Liver (tissue), 9 donors: ENCODE measurements around the gene SCGB1D4. TPM values are rescaled to one million over a fixed set of nuclear protein-coding genes. Genes with fewer than 3 reads are reported as not detected.
A peak's percentile ranks its signal among the peaks of the same experiment; 100 is the strongest.

Source experiments
- DNase-seq: peaks from one replicate; pipeline ENCODE4 v3.0.0-alpha.2; 2017; ENCODE audit warnings: low spot score
- H3K27ac ChIP-seq, 2 donors: one replicate each; pipeline ENCODE4 v1.7.0; 2013; ENCODE audit warnings: inconsistent platforms in 2 of 2, low read length in 2 of 2, control low read depth in 1 of 2, low read depth in 1 of 2, mild to moderate bottlenecking in 1 of 2
- H3K27me3 ChIP-seq, 4 donors: one replicate each; pipeline versions ENCODE4 v1.6.1 to v1.7.0; 2013; ENCODE audit warnings: low read length in 3 of 4, inconsistent platforms in 1 of 4, mild to moderate bottlenecking in 1 of 4, moderate library complexity in 1 of 4; ENCODE audit not compliant: control insufficient read depth in 4 of 4, insufficient read depth in 4 of 4
- H3K36me3 ChIP-seq, 4 donors: one replicate each; pipeline versions ENCODE4 v1.6.1 to v1.7.0; 2013; ENCODE audit warnings: low read length in 3 of 4, mild to moderate bottlenecking in 3 of 4, low read depth in 1 of 4, moderate library complexity in 1 of 4; ENCODE audit not compliant: control insufficient read depth in 4 of 4, insufficient read depth in 3 of 4
- H3K4me1 ChIP-seq, 4 donors: one replicate each; pipeline versions ENCODE4 v1.6.1 to v1.7.0; 2013; ENCODE audit warnings: low read length in 3 of 4, mild to moderate bottlenecking in 3 of 4, moderate library complexity in 1 of 4; ENCODE audit not compliant: control insufficient read depth in 4 of 4, insufficient read depth in 4 of 4
- H3K4me3 ChIP-seq, 3 donors: one replicate each; pipeline versions ENCODE4 v1.6.1 to v1.7.0; 2013; ENCODE audit warnings: low read length in 3 of 3, control low read depth in 1 of 3, low read depth in 1 of 3, mild to moderate bottlenecking in 1 of 3
- H3K9ac ChIP-seq, 2 donors: one replicate each; pipeline ENCODE4 v1.7.0; 2013; ENCODE audit warnings: low read length in 2 of 2, mild to moderate bottlenecking in 2 of 2, moderate library complexity in 2 of 2, control low read depth in 1 of 2, low read depth in 1 of 2
- H3K9me3 ChIP-seq, 4 donors: one replicate each; pipeline versions ENCODE4 v1.6.1 to v1.7.0; 2013; ENCODE audit warnings: low read length in 3 of 4; ENCODE audit not compliant: control insufficient read depth in 4 of 4
- EGR1 ChIP-seq, 2 donors: IDR thresholded peaks; 2 replicates each; pipeline ENCODE4 v1.6.1; 2016 to 2018; ENCODE audit warnings: antibody characterized with exemption in 2 of 2, low read depth in 2 of 2
- FOXA1 ChIP-seq: IDR thresholded peaks from 2 replicates; pipeline ENCODE4 v1.6.1; 2016; ENCODE audit warnings: antibody characterized with exemption
- GABPA ChIP-seq, 2 donors: IDR thresholded peaks in 1 of 2; conservative IDR thresholded peaks in 1 of 2; 2 replicates each; pipeline ENCODE4 v1.6.1; 2016; ENCODE audit warnings: antibody characterized with exemption in 2 of 2, mild to moderate bottlenecking in 1 of 2, moderate library complexity in 1 of 2
- HNF4G ChIP-seq: IDR thresholded peaks from 2 replicates; pipeline ENCODE4 v1.6.1; 2016; ENCODE audit warnings: antibody characterized with exemption
- NR2F2 ChIP-seq: IDR thresholded peaks from 2 replicates; pipeline ENCODE4 v1.6.1; 2016; ENCODE audit warnings: antibody characterized with exemption
- RAD21 ChIP-seq, 2 donors: IDR thresholded peaks; 2 replicates each; pipeline ENCODE4 v1.6.1; 2016; ENCODE audit warnings: antibody characterized with exemption in 2 of 2, mild to moderate bottlenecking in 2 of 2
- YY1 ChIP-seq: IDR thresholded peaks from 2 replicates; pipeline ENCODE4 v1.6.1; 2016; ENCODE audit warnings: antibody characterized with exemption, mild to moderate bottlenecking
- WGBS: extraction: QIAGEN DNeasy Blood & Tissue Kit; methylation state at CpG from one replicate; pipeline ENCODE4 v1.1.7; 2013; 5-methylcytosine and 5-hydroxymethylcytosine counted together
- polyA plus RNA-seq, 2 donors: library from polyadenylated mRNA; stranded (reverse) in 1 of 2; unstranded in 1 of 2; fragments of 200-250 nt in 1 of 2; fragments of >200 nt in 1 of 2; fragmentation: Nextera tagmentation in 1 of 2; extraction: Ambion mirVana in 1 of 2; gene quantifications; one replicate each; pipeline versions ENCODE4 v1.2.1 to v1.2.3, GENCODE V29; 2013 to 2015
- total RNA-seq, 2 donors: library from RNA; depleted of rRNA; stranded (reverse); fragments of >200 nt; gene quantifications; one replicate each; pipeline ENCODE4 v1.2.3, GENCODE V29; 2014
- TF ChIP-seq, protein P1 (sequence below): IDR thresholded peaks from 2 replicates; pipeline ENCODE4 v1.6.1; 2016; ENCODE audit warnings: antibody characterized with exemption
- TF ChIP-seq, protein P2 (sequence below): IDR thresholded peaks from 2 replicates; pipeline ENCODE4 v1.6.1; 2016; ENCODE audit warnings: antibody characterized with exemption
- TF ChIP-seq, protein P3 (sequence below): fragments of 150-350 bp; IDR thresholded peaks from 2 replicates; pipeline ENCODE4 v1.5.1; 2017; ENCODE audit warnings: improper control_type of control experiment, low read depth, low read length; ENCODE audit not compliant: missing input control
- TF ChIP-seq, protein P4 (sequence below): IDR thresholded peaks from 2 replicates; pipeline ENCODE4 v1.6.1; 2016; ENCODE audit warnings: antibody characterized with exemption, mild to moderate bottlenecking
- donor health status: healthy.
- donor health status: healthy.
- donor health status: healthy.
- donor health status: healthy.
- donor health status: healthy.

SCGB1D4 gene
- total and polyA plus RNA-seq, 4 donors, result not detected

DNA sequence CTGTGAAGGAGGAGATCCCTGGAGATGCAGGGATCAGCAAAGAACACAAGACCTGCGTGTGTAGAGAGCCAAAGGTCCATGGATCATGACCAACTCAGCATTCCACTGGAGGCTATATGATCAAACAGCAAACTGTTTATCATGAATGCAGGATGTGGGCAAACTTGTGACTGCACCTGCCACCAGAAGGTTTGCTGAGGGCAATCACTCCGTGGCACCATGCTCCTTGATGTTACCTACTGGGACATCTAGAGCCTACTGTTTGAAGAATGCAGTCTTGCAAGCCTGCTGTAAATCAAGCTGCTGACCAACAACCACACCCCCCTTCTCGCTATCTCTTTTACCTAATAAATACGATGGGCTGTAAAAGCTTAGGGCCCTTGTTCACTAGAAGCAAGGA lies 47.2 kb downstream of the SCGB1D4 start:
- H3K9me3 ChIP-seq, result peaks cover 8 to 43% (median 16%) of the 10 kb centered on the region in 4 donors
- TF ChIP-seq GABPA (IDR thresholded peaks at IDR 0.05 in 1 of 2, conservative IDR thresholded peaks at IDR 0.05 in 1 of 2) (no peak), NR2F2 (no peak), EGR1 (IDR thresholded peaks at IDR 0.05; ENCODE audit: low read depth in 2 of 2) (no peak), RAD21 (IDR thresholded peaks at IDR 0.05) (no peak), HNF4G (no peak), FOXA1 (no peak), YY1 (no peak)
- TF ChIP-seq, protein P1, sequence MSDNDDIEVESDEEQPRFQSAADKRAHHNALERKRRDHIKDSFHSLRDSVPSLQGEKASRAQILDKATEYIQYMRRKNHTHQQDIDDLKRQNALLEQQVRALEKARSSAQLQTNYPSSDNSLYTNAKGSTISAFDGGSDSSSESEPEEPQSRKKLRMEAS, result no peak
- TF ChIP-seq, protein P2, sequence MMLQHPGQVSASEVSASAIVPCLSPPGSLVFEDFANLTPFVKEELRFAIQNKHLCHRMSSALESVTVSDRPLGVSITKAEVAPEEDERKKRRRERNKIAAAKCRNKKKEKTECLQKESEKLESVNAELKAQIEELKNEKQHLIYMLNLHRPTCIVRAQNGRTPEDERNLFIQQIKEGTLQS, result no peak
- TF ChIP-seq, protein P3, sequence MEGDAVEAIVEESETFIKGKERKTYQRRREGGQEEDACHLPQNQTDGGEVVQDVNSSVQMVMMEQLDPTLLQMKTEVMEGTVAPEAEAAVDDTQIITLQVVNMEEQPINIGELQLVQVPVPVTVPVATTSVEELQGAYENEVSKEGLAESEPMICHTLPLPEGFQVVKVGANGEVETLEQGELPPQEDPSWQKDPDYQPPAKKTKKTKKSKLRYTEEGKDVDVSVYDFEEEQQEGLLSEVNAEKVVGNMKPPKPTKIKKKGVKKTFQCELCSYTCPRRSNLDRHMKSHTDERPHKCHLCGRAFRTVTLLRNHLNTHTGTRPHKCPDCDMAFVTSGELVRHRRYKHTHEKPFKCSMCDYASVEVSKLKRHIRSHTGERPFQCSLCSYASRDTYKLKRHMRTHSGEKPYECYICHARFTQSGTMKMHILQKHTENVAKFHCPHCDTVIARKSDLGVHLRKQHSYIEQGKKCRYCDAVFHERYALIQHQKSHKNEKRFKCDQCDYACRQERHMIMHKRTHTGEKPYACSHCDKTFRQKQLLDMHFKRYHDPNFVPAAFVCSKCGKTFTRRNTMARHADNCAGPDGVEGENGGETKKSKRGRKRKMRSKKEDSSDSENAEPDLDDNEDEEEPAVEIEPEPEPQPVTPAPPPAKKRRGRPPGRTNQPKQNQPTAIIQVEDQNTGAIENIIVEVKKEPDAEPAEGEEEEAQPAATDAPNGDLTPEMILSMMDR, result no peak
- TF ChIP-seq, protein P4, sequence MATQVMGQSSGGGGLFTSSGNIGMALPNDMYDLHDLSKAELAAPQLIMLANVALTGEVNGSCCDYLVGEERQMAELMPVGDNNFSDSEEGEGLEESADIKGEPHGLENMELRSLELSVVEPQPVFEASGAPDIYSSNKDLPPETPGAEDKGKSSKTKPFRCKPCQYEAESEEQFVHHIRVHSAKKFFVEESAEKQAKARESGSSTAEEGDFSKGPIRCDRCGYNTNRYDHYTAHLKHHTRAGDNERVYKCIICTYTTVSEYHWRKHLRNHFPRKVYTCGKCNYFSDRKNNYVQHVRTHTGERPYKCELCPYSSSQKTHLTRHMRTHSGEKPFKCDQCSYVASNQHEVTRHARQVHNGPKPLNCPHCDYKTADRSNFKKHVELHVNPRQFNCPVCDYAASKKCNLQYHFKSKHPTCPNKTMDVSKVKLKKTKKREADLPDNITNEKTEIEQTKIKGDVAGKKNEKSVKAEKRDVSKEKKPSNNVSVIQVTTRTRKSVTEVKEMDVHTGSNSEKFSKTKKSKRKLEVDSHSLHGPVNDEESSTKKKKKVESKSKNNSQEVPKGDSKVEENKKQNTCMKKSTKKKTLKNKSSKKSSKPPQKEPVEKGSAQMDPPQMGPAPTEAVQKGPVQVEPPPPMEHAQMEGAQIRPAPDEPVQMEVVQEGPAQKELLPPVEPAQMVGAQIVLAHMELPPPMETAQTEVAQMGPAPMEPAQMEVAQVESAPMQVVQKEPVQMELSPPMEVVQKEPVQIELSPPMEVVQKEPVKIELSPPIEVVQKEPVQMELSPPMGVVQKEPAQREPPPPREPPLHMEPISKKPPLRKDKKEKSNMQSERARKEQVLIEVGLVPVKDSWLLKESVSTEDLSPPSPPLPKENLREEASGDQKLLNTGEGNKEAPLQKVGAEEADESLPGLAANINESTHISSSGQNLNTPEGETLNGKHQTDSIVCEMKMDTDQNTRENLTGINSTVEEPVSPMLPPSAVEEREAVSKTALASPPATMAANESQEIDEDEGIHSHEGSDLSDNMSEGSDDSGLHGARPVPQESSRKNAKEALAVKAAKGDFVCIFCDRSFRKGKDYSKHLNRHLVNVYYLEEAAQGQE, result no peak
- no peak for DNase-seq
- H3K27me3 ChIP-seq, result no peaks in the 10 kb centered on the region
- no peak overlapping the region for H3K9ac ChIP-seq
- no peaks in the 10 kb centered on the region for H3K36me3 ChIP-seq
- 47% methylated on average over 4 of the region's 4 CpGs for WGBS
- no peaks in the 10 kb centered on the region for H3K4me1 ChIP-seq
- H3K27ac ChIP-seq, result no peak overlapping the region
- peak overlapping the region in 1 of 3 donors; percentile 15 for H3K4me3 ChIP-seq

Other genes with a start within 250 kb of the SCGB1D4 start
- 10 to 100 TPM in 1 of 2 donors, 1 to 10 TPM in 1; 5.4 to 34.4 TPM for gene INCENP, start 175.1 kb downstream of the SCGB1D4 start, total RNA-seq
- 1 to 10 TPM; 2.4 to 4.1 TPM for gene INCENP, start 175.1 kb downstream of the SCGB1D4 start, polyA plus RNA-seq
- not detected for gene SCGB1D1, start 108.9 kb downstream of the SCGB1D4 start, total RNA-seq
- not detected for gene SCGB1D1, start 108.9 kb downstream of the SCGB1D4 start, polyA plus RNA-seq
- under 1 TPM in 1 of 2 donors, not detected in 1; 0.33 TPM for gene SCGB2A1, start 90.4 kb downstream of the SCGB1D4 start, total RNA-seq
- gene SCGB2A1, start 90.4 kb downstream of the SCGB1D4 start, polyA plus RNA-seq, result not detected
- not detected for gene SCGB1D2, start 56.8 kb downstream of the SCGB1D4 start, total RNA-seq
- not detected for gene SCGB1D2, start 56.8 kb downstream of the SCGB1D4 start, polyA plus RNA-seq
- not detected for gene SCGB2A2, start 28.9 kb downstream of the SCGB1D4 start, total RNA-seq
- not detected for gene SCGB2A2, start 28.9 kb downstream of the SCGB1D4 start, polyA plus RNA-seq
- gene ASRGL1, start 38.4 kb upstream of the SCGB1D4 start, total RNA-seq, result 10 to 100 TPM in 1 of 2 donors, 1 to 10 TPM in 1; 3.7 to 15.2 TPM
- gene ASRGL1, start 38.4 kb upstream of the SCGB1D4 start, polyA plus RNA-seq, result 10 to 100 TPM in 1 of 2 donors, 1 to 10 TPM in 1; 4.4 to 11.9 TPM
- gene SCGB1A1, start 120.0 kb upstream of the SCGB1D4 start, total RNA-seq, result not detected
- gene SCGB1A1, start 120.0 kb upstream of the SCGB1D4 start, polyA plus RNA-seq, result not detected
- 100 to 1,000 TPM in 1 of 2 donors, 10 to 100 TPM in 1; 53.6 to 110 TPM for gene AHNAK, start 247.7 kb upstream of the SCGB1D4 start, total RNA-seq
- gene AHNAK, start 247.7 kb upstream of the SCGB1D4 start, polyA plus RNA-seq, result 10 to 100 TPM; 22.6 to 22.7 TPM